K562 (cell line): ENCODE data around the gene ALDOC. TPM values are rescaled to one million over a fixed set of nuclear protein-coding genes. Genes with fewer than 3 reads are reported as not detected.

Source experiments
- ATAC-seq: fragments of 200-7000 bp; cut with Tn5 transposase; 3 replicates; pipeline ENCODE4 v1.9.1; 2020; ENCODE audit warnings: moderate library complexity
- BruUV-seq: library from RNA; stranded (reverse); fragments of 400-500 nt; replicated peaks from 2 replicates; lab custom pipeline; 2021; lab: Mats Ljungman, UMichigan
- CTCF ChIA-PET: fragments of 300-600 bp; formaldehyde crosslinking; extraction: SDS; loops from one replicate; lab custom pipeline; 2021; ENCODE audit warnings: low intra/inter-chr PET ratio; lab: Yijun Ruan, JAX
- POLR2A ChIA-PET: fragments of 300-600, 350-650 bp; sonication (Branson Sonifier 250); formaldehyde crosslinking; extraction: SDS; loops from one replicate; lab custom pipeline; 2021; ENCODE audit warnings: antibody characterized with exemption, inconsistent platforms; lab: Yijun Ruan, JAX
- DNase-seq, 4 experiments: peaks; one replicate each; pipeline versions ENCODE4 v3.0.0 to v3.0.0-alpha.2; 2011 to 2018; ENCODE audit warnings: low spot score in 3 of 4, mixed read lengths in 3 of 4; ENCODE audit errors: extremely low read depth in 1 of 4
- FAIRE-seq: peaks from 2 replicates; lab custom pipeline; 2011; peaks lifted over from hg19 to GRCh38; lab: Jason Lieb, UNC
- H2AFZ ChIP-seq: 2 replicates; pipeline ENCODE4 v1.6.0; 2011; ENCODE audit warnings: low read depth, low read length, control low read depth, inconsistent platforms
- H3K27ac ChIP-seq: fragments of 200-600 bp; 3 replicates; pipeline ENCODE4 v1.8.0; 2011; ENCODE audit warnings: low read depth, mild to moderate bottlenecking, control low read depth, inconsistent platforms, low read length, moderate library complexity, mixed read lengths; ENCODE audit errors: extremely low read depth
- H3K27me3 ChIP-seq, 2 experiments: fragments of 300-600 bp in 1 of 2; 2 replicates in 1 of 2; 3 replicates in 1 of 2; pipeline versions ENCODE4 v1.6.0 to v1.8.0; 2011; ENCODE audit warnings: inconsistent platforms in 2 of 2, low read length in 2 of 2, mild to moderate bottlenecking in 1 of 2, mixed read lengths in 1 of 2, moderate library complexity in 1 of 2; ENCODE audit not compliant: control insufficient read depth in 2 of 2, insufficient read depth in 2 of 2
- H3K36me3 ChIP-seq: fragments of 300-600 bp; 3 replicates; pipeline ENCODE4 v1.8.0; 2011; ENCODE audit warnings: mild to moderate bottlenecking, low read length, inconsistent platforms; ENCODE audit not compliant: control insufficient read depth, insufficient read depth
- H3K4me1 ChIP-seq, 2 experiments: fragments of 200-600 bp in 1 of 2; replicated peaks in 1 of 2; 2 replicates in 1 of 2; 3 replicates in 1 of 2; pipeline versions ENCODE4 v1.5.1 to v1.8.0; 2011; ENCODE audit warnings: inconsistent platforms in 2 of 2, low read length in 2 of 2, mild to moderate bottlenecking in 1 of 2, mixed read lengths in 1 of 2, moderate library complexity in 1 of 2; ENCODE audit not compliant: control insufficient read depth in 2 of 2, insufficient read depth in 2 of 2
- H3K4me2 ChIP-seq: 2 replicates; pipeline ENCODE4 v1.6.1; 2011; ENCODE audit warnings: low read length, control low read depth, inconsistent platforms, mixed read lengths; ENCODE audit not compliant: insufficient read depth
- H3K4me3 ChIP-seq: fragments of 200-600 bp; sonication (generic), shearing (Covaris generic); 2 replicates; pipeline ENCODE4 v1.5.1; 2016; ENCODE audit warnings: control low read depth, inconsistent platforms
- H3K79me2 ChIP-seq: fragments of 200-600 bp; 3 replicates; pipeline ENCODE4 v1.8.0; 2011; ENCODE audit warnings: low read length, inconsistent platforms; ENCODE audit not compliant: control insufficient read depth, insufficient read depth
- H3K9ac ChIP-seq, 2 experiments: 2 replicates each; pipeline versions ENCODE4 v1.6.0 to v1.6.1; 2011; ENCODE audit warnings: low read depth in 2 of 2, low read length in 2 of 2, control low read depth in 1 of 2, inconsistent platforms in 1 of 2, mild to moderate bottlenecking in 1 of 2, mixed read lengths in 1 of 2; ENCODE audit not compliant: insufficient read depth in 1 of 2
- H3K9me1 ChIP-seq: one replicate; pipeline ENCODE4 v1.6.0; 2011; ENCODE audit warnings: inconsistent platforms, mild to moderate bottlenecking, low read length, moderate library complexity; ENCODE audit not compliant: control insufficient read depth, insufficient read depth
- H3K9me3 ChIP-seq: replicated peaks from 2 replicates; pipeline ENCODE4 v1.5.1; 2011; ENCODE audit warnings: low read depth, low read length, inconsistent platforms; ENCODE audit not compliant: control insufficient read depth, insufficient read depth
- H4K20me1 ChIP-seq: replicated peaks from 2 replicates; pipeline ENCODE4 v1.6.1; 2011; ENCODE audit warnings: low read length, inconsistent platforms, mixed read lengths; ENCODE audit not compliant: control insufficient read depth, insufficient read depth
- DACH1 ChIP-seq: fragments of 450-650 bp; IDR thresholded peaks from 2 replicates; pipeline ENCODE4 v1.6.1; 2018; ENCODE audit not compliant: partially characterized antibody
- ELF4 ChIP-seq: fragments of 450-650 bp; formaldehyde crosslinking; IDR thresholded peaks from 2 replicates; pipeline ENCODE4 v1.4.0; 2022; ENCODE audit warnings: missing genetic modification characterization
- FOXP4 ChIP-seq: sonication (generic); formaldehyde crosslinking; IDR thresholded peaks from 2 replicates; pipeline ENCODE4 v1.8.0; 2022; ENCODE audit warnings: mild to moderate bottlenecking, missing genetic modification reagents, borderline replicate concordance
- GMEB1 ChIP-seq: fragments of 250-450 bp; sonication (Bioruptor Pico); IDR thresholded peaks from 2 replicates; pipeline ENCODE4 v1.4.0; 2020; ENCODE audit warnings: mild to moderate bottlenecking
- MYBL2 ChIP-seq, 2 experiments: fragments of 450-650 bp in 1 of 2; sonication (generic) in 1 of 2; formaldehyde crosslinking in 1 of 2; IDR thresholded peaks; 2 replicates each; pipeline versions ENCODE4 v1.6.1 to v1.8.1; 2017 to 2022; ENCODE audit warnings: borderline replicate concordance in 1 of 2, inconsistent platforms in 1 of 2, low read depth in 1 of 2, mild to moderate bottlenecking in 1 of 2, missing genetic modification reagents in 1 of 2, moderate library complexity in 1 of 2
- NCOA1 ChIP-seq: fragments of 450-650 bp; IDR thresholded peaks from 2 replicates; pipeline ENCODE4 v1.6.1; 2016; ENCODE audit warnings: low read depth
- NFIX ChIP-seq: fragments of 250-450 bp; sonication (Bioruptor Pico); IDR thresholded peaks from 2 replicates; pipeline ENCODE4 v1.4.0; 2020; ENCODE audit warnings: low read depth, mild to moderate bottlenecking, moderate library complexity
- RB1 ChIP-seq: fragments of 450-650 bp; IDR thresholded peaks from 2 replicates; pipeline ENCODE4 v1.6.1; 2017; ENCODE audit warnings: low read depth, mild to moderate bottlenecking
- TFAP4 ChIP-seq: sonication (generic); formaldehyde crosslinking; IDR thresholded peaks from 2 replicates; pipeline ENCODE4 v1.8.0; 2022; ENCODE audit warnings: missing genetic modification reagents, mild to moderate bottlenecking, moderate library complexity, borderline replicate concordance
- THRAP3 ChIP-seq: fragments of 450-650 bp; IDR thresholded peaks from 2 replicates; pipeline ENCODE4 v1.6.1; 2016; ENCODE audit warnings: mild to moderate bottlenecking, inconsistent platforms, borderline replicate concordance
- WGBS: fragments of 100-300 bp; shearing (Covaris generic); methylation state at CpG from one replicate; pipeline ENCODE4 v1.1.6; 2016; ENCODE audit warnings: low coverage, mixed read lengths; ENCODE audit not compliant: insufficient coverage; ENCODE audit errors: missing lambda C conversion rate; 5-methylcytosine and 5-hydroxymethylcytosine counted together
- in situ Hi-C: fragments of 300-500 bp; cut with MboI; formaldehyde crosslinking; loops from 4 replicates; pipeline ENCODE4 v1.15.0; 2018; ENCODE audit warnings: inconsistent platforms, mixed read lengths
- intact Hi-C: fragments of 100-400 bp; cut with micrococcal nuclease; formaldehyde crosslinking; loops from 2 replicates; pipeline ENCODE4 v1.14.2; 2022
- polyA plus RNA-seq, 8 experiments: library from polyadenylated mRNA; depleted of rRNA in 4 of 8; stranded (reverse) in 5 of 8; unstranded in 3 of 8; fragments of >200 nt; fragmentation: Nextera tagmentation in 2 of 8; fragmentation: Illumina TruSeq in 1 of 8; extraction: Ambion mirVana in 2 of 8; extraction: Trizol in 1 of 8; gene quantifications; 2 replicates each; pipeline versions ENCODE4 v1.2.1 to v1.2.3, GENCODE V29; 2011 to 2014; ENCODE audit warnings: inconsistent platforms in 1 of 8, missing spikeins in 1 of 8
- total RNA-seq, 7 experiments: library from RNA; depleted of rRNA in 6 of 7; stranded (reverse); fragments of >200 nt in 6 of 7; fragmentation: Illumina TruSeq in 2 of 7; extraction: Trizol in 2 of 7; gene quantifications; 2 replicates each; pipeline versions ENCODE4 v1.2.1 to v1.2.3, GENCODE V29; 2011 to 2021; ENCODE audit warnings: low replicate concordance in 1 of 7

The ALDOC gene
- total and polyA plus RNA-seq, 9 of the 15 experiments (the other 6 are each of a cell fraction or from before 2014, with no cell fraction given) = 43.2 to 263 (median 99.2) TPM

- FAIRE-seq (no peak), ATAC-seq (no peak), DNase-seq (no peak)
- BruUV-seq = no TSS peak
- H3K27me3 ChIP-seq = no peaks in the 10 kb centered on the region
- H3K79me2 ChIP-seq = no peaks in the 10 kb centered on the region
- TF ChIP-seq DACH1 = peak; percentile 92
- TF ChIP-seq GMEB1 = no peak
- no peak for TF ChIP-seq NCOA1
- TF ChIP-seq ELF4 (CRISPR knock-in tag) = no peak
- H4K20me1 ChIP-seq = 0 out of 2 replicates have a peak, but pooled peaks cover 7% of the 10 kb centered on the region
- H3K4me2 ChIP-seq = no peak overlapping the region
- no peaks in the 10 kb centered on the region for H3K9me3 ChIP-seq
- no peak overlapping the region for H3K4me3 ChIP-seq
- in situ Hi-C loops (no loop called here), intact Hi-C loops (no loop called here)
- no peaks in the 10 kb centered on the region for H3K9me1 ChIP-seq
- H3K36me3 ChIP-seq = peaks cover 99% of the 10 kb centered on the region
- no peak overlapping the region for H2AFZ ChIP-seq
- H3K9ac ChIP-seq = no peak overlapping the region
- 85% methylated on average over 3 of the region's 3 CpGs for WGBS
- CTCF ChIA-PET = no interaction called here
- POLR2A ChIA-PET = interaction anchor here (0.7 to 2.6 kb wide), 6 partner anchors 7 to 173 kb away, joined by 3 to 10 read pairs (median 3); partner anchors contain the start of genes SDF2, SPAG5 and SUPT6H
- no peak overlapping the region for H3K27ac ChIP-seq
- H3K4me1 ChIP-seq = no peaks in the 10 kb centered on the region
These were observed 41.8 kb upstream of the ALDOC start for GRCh38 chr17:28618464-28618863.

GRCh38 chr17:28616281-28616680 lies 39.6 kb upstream of the ALDOC start:
- Histone ChIP-seq H3K9me3 (no peaks in the 10 kb centered on the region), H3K4me3 (no peak overlapping the region), H3K4me1 (no peaks in the 10 kb centered on the region), H2AFZ (no peak overlapping the region), H3K36me3 (peaks cover 98% of the 10 kb centered on the region), H3K9ac (no peak overlapping the region), H3K79me2 (no peaks in the 10 kb centered on the region), H3K4me2 (no peak overlapping the region), H3K27me3 (no peaks in the 10 kb centered on the region), H4K20me1 (0 out of 2 replicates have a peak, but pooled peaks cover 8% of the 10 kb centered on the region), H3K9me1 (no peaks in the 10 kb centered on the region), H3K27ac (no peak overlapping the region)
- ATAC-seq (no peak), FAIRE-seq (no peak), DNase-seq (no peak)
- POLR2A ChIA-PET = interaction anchor here (0.7 to 1.9 kb wide), 8 partner anchors 10 to 45 kb away, joined by 3 to 5 read pairs (median 4); partner anchors contain the start of gene PIGS
- WGBS = 75% methylated on average over 7 of the region's 7 CpGs
- in situ Hi-C loops (no loop called here), intact Hi-C loops (no loop called here)
- BruUV-seq = TSS peak; percentile 15
- CTCF ChIA-PET = no interaction called here
- no peak for TF ChIP-seq MYBL2 (IDR thresholded peaks at IDR 0.05; ENCODE audit: low read depth)
- no peak for TF ChIP-seq MYBL2 (CRISPR knock-in tag; IDR thresholded peaks at IDR 0.05; ENCODE audit: borderline replicate concordance)
- no peak for TF ChIP-seq RB1
- no peak for TF ChIP-seq TFAP4
- no peak for TF ChIP-seq FOXP4 (CRISPR knock-in tag)
- no peak for TF ChIP-seq NFIX (CRISPR knock-in tag)
- no peak for TF ChIP-seq THRAP3
